ENCODE results near the gene MCM7. TPM values are rescaled to one million over a fixed set of nuclear protein-coding genes. Genes with fewer than 3 reads are reported as not detected.

The MCM7 gene
- total RNA-seq, 1 experiment from 2014 or later = 183 TPM

DNA sequence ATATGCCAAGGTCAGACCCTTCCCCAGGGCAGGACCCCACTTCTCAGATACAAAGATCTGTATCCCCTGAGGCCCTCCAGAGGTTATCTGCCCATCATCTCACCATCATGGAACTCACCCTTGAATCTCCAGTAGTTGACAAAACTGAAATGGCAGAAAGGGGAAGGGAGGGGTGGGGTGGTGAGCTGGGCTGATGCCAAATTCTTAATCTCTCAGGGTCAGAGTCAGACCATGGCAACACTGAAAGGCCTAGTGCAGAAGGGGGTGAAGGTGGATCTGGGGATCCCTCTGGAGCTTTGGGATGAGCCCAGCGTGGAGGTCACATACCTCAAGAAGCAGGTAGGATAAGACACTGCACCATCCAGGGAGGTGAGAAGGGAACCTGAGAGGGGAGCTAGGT, 21.4 kb upstream of the MCM7 start:
- DNase-seq (ENCODE audit: low read depth) = no peak

DNA sequence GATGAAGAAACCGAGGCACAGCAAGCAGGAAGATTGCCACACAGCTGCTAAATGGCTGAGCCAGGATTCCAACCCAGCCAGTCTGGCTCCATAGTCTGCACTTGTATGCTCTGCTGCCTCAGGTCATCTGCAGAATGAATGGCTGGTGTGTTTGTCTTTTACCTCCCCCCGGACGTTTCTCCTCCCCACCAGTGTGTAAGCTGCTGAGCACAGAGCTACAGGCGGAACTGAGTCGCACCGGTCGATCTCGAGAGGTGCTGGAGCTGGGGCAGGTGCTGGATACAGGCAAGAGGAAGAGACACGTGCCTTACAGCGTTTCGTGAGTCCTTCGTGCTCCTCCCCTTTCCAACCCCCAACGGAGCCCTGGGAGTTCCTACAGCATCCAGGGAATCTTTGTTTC, 20.9 kb upstream of the MCM7 start:
- no peak for DNase-seq (ENCODE audit: low read depth)

DNA sequence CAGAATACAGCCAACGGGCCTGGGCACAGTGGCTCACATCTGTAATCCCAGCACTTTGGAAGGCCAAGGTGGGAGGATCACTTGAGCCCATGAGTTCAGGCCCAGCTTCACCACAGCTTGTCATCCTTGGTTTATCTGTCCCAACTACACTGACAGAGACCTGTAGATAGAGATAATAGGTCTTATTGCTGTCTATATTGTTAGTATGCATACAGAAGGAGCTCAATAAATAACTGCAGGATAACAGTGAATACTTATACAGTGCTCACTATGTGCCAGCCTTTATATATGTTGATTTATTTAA, 19.5 kb upstream of the MCM7 start:
- no peak for DNase-seq (ENCODE audit: low read depth)

DNA sequence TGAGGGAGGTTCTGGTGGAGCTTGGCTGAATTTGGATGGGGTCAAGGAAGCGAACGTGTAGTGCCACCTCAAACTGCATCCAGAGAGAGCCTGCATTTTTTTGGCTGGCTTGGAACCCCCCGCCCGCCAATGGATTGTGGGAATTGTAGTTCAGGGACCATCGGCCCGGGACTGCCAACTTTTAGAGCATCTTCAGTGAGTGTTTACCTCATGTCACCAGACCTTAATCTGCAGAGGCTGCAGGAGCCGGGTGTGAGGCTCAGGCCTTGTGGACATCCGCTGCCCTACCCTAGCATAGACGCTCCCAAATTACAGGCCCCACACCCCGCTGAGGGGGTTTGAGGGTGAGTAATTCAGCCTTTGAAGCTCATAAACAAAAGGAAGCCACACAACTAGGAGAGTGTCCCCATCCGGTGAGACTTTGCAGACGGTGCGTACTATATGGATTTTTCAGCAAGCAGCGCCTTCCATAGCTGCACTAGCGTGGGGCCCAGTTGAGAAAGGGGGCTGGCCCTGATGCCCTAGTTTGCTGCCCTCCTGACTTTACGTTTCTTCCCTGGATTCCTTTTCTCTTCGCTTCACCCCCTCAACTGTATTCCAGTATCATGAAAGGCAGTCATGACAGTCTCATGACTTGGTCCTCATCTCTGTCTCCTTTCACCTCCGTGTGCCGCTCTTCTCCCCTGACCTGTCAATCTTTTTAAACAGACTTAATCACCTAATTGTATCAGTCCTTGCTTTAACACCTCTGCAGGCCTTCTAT, 19.0 kb upstream of the MCM7 start:
- peak; percentile 76 for DNase-seq (ENCODE audit: low read depth)

DNA sequence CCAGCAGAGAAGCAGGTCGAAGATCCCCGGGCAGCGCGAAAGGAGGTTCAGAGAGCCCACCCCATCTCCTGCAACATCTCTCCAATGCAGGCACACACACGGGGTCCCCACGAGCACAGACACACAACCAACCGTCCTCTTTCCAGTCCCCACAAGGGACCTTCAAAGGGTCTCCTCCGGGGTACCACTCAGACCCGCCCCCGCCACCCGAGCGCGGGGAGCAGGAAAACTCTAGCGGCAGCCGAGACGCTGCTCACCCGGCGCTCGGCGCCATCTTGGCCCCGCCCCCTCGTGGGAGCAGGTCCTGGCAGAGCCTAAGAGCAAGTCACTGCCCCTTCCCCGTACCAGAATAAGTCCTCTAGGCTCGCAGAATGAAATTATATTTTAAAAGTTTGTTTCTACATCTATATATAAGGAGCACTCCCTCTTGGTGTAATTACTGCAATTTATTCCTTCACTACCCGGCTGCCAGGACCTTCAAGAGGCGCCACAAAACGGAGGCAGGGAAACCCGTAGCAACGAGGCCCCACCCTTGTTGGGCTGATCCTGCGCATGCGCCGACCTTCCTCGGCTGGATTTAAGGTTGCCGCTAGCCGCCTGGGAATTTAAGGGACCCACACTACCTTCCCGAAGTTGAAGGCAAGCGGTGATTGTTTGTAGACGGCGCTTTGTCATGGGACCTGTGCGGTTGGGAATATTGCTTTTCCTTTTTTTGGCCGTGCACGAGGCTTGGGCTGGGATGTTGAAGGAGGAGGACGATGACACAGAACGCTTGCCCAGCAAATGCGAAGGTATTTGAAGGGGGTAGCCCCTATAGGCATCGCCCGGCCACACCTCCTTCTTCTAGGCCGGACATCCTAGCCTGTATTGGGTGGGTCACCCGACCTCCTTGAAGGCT, 18.1 kb upstream of the MCM7 start, which contains the start of the genes CNPY4 and TAF6:
Gene CNPY4, plus strand, starts transcription at position 563 of the 898 bp plus-strand sequence. Its CDS starts 111 bp downstream, at position 674.
Gene TAF6, minus strand, starts transcription at position 287 of the 898 bp plus-strand sequence. CDS start 5,149 bp downstream, outside the sequence.
- DNase-seq (ENCODE audit: low read depth) = peak; percentile 96

DNA sequence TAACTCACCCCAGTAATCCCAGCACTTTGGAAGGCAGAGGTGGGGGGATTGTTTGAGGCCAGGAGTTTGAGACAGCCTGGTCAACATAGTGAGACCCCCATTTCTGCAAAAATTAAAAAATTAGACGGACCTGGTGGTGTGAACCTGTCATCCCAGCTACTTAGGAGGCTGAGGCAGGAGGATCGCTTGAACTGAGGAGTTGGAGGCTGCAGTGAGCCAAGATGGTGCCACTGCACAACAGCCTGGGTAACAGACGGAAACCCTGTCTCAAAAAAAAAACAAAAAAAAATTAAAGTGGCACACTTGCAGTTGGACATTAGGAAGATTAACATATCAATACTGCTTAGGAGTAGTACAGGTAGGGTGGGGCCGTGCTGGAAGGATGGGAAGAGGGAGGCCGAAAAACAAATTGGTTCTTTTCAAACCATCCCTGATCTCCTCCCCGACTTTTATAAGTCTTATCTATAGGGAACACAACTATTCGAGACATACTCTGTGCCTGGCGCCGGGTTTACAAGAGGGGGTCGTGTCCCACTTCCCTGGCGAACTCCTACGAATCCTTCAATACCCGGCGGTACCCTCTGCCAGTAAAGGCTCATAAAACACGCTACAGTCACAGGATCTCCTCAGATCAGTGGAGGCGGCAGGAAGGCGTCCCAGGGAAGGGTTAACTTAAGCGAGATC, 17.3 kb upstream of the MCM7 start:
- DNase-seq (ENCODE audit: low read depth) = no peak

DNA sequence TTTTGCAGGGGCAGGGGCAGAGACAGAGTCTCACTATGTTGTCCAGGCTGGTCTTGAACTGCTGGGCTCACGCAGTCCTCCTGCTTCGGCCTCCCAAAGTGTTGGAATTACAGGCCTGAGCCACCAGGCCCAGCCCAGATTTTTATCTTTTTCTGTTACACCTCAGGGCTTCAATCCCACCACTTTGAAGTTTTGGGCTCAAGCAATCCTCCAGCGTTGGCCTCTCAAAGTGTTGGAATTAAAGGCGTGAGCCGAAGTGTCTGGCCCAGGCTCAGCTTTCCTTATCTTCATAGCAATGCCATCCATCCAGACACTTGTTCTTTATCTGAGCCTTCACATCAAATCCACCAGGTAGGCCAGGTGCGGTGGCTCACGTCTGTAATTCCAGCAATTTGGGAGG, 13.8 kb upstream of the MCM7 start:
- no peak for DNase-seq (ENCODE audit: low read depth)

DNA sequence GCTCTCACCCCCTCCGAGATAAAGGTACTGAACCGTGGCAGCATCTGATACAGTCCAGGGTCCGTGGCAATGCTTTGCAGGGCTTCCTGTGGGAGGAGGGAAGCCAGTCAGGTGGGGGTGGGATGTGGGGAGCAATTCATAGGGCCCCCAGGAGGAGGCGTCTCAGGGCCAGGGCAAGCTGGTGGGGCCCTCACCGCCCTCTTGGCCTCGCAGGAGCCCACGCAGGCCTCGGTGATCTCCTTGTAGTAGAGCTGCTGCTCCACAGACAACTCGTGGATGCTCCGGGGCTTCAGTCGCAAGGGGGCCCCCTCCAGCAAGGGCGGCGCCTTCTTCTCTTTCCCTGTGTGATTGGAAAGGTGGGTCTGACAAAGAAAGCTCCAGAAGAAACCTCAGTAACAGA, 10.7 kb upstream of the MCM7 start:
- DNase-seq (ENCODE audit: low read depth) = no peak

DNA sequence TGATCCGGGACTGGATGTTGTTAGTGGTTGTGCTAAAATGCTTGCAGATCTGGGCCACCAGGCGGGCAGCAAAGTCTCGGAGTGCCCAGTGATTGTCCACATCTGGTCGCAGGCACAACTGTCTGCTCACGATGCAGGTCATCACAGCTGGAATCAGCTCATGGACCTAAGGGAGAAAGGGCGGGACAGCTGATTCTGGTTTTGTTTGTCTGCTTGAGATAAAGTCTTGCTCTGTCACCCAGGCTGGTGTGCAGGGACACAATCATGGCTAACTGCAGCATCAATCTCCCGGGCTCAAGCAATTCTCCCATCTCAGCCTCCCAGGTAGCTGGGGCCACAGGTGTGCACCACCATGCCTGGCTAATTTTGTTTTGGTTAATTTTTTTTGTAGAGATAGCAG, 10.0 kb upstream of the MCM7 start:
- DNase-seq (ENCODE audit: low read depth) = no peak

DNA sequence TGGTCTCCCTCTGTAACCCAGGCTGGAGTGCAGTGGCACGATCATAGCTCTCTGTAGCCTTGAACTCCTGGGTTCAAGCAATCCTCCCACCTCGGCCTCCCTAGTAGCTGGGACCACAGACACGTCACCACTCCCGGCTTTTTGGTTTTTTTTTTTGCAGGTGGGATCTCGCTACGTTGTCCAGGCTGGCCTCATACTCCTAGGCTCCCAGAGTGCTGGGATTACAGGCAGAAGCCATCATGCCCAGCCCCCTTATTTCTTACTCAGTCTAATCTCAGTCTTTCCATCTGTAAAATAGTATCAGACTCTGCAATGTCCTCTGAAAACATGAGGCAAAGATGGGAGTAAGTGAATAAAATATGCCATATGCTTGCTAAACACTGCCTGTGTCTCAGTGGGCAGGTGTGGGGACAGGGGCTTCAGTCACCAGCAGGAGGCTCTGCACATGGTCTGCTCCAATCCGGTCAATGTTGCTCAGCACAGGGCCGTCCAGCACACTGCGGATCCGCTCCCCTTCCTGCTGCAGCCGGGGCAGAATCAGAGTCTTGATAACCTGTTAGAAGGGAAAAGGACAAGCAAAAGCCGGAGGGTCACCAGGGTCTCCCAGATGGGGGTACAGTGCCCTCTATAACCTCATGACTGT, 8.4 kb upstream of the MCM7 start:
- DNase-seq (ENCODE audit: low read depth) = no peak

DNA sequence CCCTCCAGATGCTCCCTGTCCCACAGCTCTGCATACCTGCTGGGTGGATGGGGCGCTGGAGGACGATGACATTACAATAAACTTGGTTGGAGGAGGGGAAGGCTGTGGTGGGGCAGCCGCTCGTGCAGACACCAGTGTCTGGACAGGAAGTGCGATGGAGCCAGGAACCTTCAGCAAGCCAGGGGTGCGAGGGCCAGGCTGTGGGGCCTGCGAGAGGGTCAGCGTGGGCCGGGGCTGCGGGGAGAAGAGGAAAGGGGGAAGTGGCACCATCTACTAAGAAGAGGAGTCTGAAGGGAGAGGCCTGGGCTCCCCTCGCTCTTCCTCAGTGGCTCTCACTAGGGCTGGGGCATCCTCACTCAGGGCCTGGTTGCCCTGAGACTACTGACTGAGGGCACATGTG, 6.7 kb upstream of the MCM7 start:
- DNase-seq (ENCODE audit: low read depth) = no peak

DNA sequence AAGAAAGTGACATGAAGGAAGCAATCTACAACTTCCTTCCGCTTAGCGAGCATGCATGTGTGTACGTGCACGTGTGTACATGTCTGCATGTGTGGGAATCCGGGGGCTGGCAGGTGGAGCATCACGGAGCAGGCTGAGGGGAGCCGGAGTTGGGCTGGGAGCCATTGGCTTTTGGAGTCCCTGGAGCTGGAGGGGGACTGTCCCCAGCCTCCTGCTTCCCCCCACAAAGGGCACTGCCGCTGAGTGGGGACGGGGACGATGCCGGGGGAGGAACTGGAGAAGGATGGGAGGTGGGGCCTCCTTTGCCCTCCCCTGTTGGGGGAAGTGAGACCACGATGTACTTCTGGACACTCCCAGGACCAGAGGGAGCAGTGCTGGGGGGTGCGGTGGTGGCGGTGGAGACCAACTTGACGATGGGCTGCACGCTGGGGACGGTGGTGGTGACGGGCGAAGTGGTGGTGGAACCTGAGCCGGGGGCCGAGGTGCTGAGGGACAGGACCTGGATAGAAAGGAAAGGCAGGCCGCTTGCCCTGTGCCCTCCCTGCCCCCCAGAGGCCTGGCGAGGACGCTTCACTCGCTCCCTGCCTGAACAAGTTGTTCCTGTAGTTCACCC, 6.0 kb upstream of the MCM7 start:
- no peak for DNase-seq (ENCODE audit: low read depth)

DNA sequence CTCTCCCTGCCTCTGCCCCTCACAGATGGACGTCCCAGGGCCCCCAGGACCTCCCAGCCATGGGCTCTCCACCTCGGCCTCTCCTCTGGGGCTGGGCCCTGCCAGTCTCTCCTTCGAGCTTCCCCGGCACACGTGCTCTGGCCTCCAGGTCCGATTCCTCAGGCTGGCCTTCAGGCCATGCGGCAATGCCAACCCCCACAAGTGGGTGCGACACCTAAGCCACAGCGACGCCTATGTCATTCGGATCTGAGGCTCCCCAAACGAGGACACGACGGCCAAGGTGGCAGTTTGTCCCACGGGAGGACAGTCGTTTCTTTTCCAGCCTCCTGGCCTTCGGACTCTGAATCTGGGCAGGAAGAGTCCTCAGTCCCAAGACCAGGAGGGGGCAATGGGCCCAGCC, 5.4 kb upstream of the MCM7 start:
- no peak for DNase-seq (ENCODE audit: low read depth)

DNA sequence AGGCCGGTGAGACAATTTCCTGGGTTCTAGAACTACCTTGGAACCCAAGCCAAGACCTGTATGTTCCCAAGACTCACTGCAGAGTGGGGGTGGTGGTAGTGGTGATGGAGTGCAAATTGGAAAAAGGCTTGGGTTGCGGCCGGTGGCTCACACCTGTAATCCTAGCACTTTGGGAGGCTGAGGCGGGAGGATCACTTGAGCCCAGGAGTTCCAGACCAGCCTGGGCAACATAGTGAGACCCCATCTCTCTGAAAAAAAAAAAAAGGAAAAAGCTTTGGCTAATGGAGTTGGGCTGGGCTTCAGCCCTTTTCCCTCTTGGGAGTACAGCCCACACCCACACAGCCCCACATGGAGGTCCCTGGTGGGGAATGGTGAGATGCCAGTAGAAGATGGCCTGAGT, 4.3 kb upstream of the MCM7 start:
- DNase-seq (ENCODE audit: low read depth) = no peak

DNA sequence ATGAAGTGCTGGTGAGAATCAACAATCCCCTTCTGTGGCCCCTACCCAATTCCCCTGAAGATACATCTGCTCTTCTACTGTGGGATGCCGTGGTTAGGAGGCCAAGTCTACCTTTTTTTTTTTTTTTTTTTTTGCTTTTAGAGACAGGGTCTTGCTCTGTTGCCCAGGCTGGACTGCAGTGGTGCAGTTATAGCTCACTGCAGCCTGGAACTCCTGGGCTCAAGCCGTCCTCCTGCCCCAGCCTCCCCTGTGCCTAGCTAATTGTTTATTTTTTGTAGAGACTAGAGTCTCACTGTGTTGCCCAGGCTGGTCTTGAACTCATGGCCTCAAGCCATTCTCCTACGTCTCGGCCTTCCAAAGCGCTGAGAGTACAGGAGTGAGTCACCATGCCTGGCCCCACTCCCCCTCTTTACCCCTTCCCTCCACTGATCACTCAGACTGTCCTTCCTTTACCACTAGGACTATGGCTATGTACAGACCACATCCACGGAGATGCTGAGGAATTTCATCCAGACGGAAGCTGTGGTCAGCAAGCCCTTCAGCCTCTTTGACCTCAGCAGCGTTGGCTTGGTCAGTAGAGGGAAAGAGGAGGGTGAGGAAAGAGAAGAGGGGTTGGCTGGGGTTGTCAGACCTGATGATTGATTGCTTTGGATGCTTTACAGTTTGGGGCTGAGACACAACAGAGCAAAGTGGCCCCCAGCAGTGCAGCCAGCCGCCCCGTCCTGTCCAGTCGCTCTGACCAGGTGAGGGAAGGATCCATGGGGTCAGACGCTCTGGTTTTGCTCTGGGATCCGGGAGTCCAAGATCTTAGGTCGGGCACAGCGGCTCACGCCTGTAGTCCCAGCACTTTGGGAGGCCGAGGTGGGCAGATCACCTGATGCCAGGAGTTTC, 2.0 kb upstream of the MCM7 start:
- DNase-seq (ENCODE audit: low read depth) = peak; percentile 100

DNA sequence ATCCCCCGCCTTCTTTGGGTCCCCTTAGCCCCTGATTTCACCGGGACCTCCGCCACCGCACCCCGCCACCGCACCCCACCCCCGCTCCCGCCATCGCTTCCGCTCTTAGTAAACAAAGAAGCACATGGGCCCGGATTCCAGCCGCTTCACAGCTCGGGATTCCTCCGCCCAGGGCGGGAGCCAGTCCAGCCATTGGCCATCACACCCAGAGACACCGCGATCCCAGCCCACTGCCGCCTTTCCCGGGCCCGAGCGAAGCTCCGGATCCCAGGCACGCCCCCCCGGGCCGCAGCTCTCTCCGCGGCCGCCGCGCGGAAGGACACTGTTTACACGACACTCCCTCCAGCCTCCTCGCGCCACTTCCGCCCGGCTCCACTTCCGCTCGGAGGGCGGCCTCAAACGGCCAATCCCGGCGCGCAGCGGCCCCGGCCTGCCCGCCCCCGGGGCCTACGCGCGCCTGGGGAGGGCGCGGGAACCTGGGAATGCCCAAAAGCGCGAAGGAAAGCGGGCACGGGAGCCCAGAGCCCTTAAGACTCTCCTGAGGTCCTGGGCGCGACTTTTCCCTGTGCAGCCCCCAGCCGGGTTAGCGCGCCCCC, 679 bp downstream of the MCM7 start:
- peak; percentile 93 for DNase-seq (ENCODE audit: low read depth)

DNA sequence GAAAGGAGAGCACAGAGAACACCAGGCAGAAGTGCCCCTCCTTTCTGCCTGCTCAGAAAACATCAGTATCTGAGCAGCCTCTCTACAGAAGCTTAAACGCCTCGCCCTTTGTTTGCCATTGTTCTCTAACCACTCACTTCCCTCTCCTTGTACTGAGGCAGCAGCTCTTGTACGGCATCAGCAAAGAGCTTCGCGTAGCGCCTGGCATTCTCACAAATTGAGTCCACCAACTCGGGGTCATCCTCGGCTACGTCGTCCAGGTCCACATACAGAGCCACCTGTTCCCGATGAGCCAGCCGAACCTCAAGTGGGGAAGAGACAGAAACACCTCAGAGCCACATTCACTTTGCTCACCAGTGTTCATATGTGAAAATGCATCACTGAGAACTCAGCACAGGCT, 1.7 kb downstream of the MCM7 start:
- DNase-seq (ENCODE audit: low read depth) = no peak

DNA sequence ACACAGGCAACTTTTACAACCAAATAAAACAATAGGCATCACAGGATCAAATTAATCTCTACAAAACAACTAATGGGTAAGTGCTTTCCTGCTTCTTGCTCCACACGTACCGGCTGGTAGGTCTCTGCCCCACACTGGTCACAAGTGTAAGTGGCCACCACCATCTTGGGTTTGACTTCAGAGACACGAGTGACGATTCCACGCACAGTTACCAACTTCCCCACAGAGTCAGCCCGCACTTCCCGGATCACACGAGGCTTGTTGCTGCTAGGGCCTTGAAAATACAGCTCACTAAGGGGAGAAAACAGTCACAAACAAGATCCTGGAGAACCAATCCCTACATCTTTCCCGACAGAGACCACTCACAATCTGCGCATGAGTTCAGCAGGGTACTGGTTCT, 2.3 kb downstream of the MCM7 start:
- DNase-seq (ENCODE audit: low read depth) = no peak

DNA sequence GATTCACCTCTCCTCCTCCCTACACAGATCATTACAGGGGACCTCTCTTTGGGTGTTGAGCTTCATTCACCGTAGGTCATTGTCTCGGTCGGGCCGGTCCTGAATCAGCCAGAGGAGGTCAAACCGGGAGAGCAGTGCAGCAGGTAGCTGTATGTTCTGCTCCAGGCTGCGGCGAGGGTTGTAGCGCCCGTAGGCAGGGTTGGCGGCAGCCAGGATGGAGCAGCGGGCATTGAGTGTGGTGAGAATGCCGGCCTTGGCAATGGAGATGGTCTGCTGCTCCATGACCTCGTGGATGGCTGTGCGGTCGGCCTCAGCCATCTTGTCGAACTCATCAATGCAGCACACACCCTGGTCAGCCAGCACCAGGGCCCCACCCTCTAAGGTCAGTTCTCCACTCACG, 5.5 kb downstream of the MCM7 start:
- no peak for DNase-seq (ENCODE audit: low read depth)

DNA sequence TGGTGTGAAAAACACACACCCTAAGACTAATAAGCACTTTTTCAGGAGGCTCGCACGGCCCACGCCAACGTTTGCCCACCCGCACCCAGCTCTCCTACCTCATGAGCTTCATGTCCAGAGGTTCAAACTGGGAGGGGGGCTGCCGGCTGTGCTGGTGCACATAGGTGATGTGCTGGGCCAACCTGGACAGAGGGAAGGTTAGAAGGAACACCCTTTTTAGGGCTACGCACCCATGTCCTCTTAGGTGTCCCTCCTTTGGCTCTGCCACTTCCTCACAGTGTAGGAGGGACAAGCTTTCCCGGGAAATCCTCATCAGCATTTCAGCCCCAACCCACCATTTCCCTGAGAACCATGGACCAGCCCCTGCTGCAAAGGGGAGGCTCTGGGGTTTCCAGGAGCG, 5.9 kb downstream of the MCM7 start:
- no peak for DNase-seq (ENCODE audit: low read depth)

Data from M059J (cell line).